Activated CD8-positive, alpha-beta memory T cell treated with anti-CD3 and anti-CD28 coated beads for 1 hour (primary cell): ENCODE results near the gene TEDC1.

Experiments
- DNase-seq, 2 donors: peaks; one replicate each; pipeline ENCODE4 v3.0.0-alpha.2; 2020; ENCODE audit warnings: low read depth in 1 of 2; ENCODE audit errors: extremely low read depth in 1 of 2

Gene TEDC1

GRCh38 chr14:105517096-105517495, 26.1 kb downstream of the TEDC1 start:
- no peak for DNase-seq

GRCh38 chr14:105519946-105520698, 29.1 kb downstream of the TEDC1 start:
- no peak for DNase-seq

- no peak for DNase-seq
Observed at GRCh38 chr14:105525326-105525725, 34.3 kb downstream of the TEDC1 start.

- DNase-seq, result no peak
Observed at GRCh38 chr14:105525861-105526775, 35.1 kb downstream of the TEDC1 start, which contains the start of gene TMEM121. Gene TMEM121, plus strand, starts transcription at chr14:105526583. Its CDS starts 2,252 bp downstream, at chr14:105528835.

GRCh38 chr14:105526776-105527380, 35.8 kb downstream of the TEDC1 start:
- no peak for DNase-seq

GRCh38 chr14:105527381-105527825, 36.4 kb downstream of the TEDC1 start:
- DNase-seq, result no peak

GRCh38 chr14:105527826-105528585, 37.0 kb downstream of the TEDC1 start:
- DNase-seq, result peak; percentile 49 to 71

- no peak for DNase-seq
Observed at GRCh38 chr14:105528586-105529318, 37.7 kb downstream of the TEDC1 start.

- DNase-seq, result no peak
Observed at GRCh38 chr14:105529319-105529568, 38.2 kb downstream of the TEDC1 start.

- no peak for DNase-seq
Observed at GRCh38 chr14:105529569-105530284, 38.7 kb downstream of the TEDC1 start.

GRCh38 chr14:105530285-105531087, 39.4 kb downstream of the TEDC1 start:
- DNase-seq, result no peak

GRCh38 chr14:105531088-105531893, 40.2 kb downstream of the TEDC1 start:
- no peak for DNase-seq

- DNase-seq, result no peak
Observed at GRCh38 chr14:105531894-105532623, 41.0 kb downstream of the TEDC1 start.

- no peak for DNase-seq
Observed at GRCh38 chr14:105532735-105533141, 41.7 kb downstream of the TEDC1 start.

- DNase-seq, result no peak
Observed at GRCh38 chr14:105533391-105533790, 42.3 kb downstream of the TEDC1 start.

- DNase-seq, result no peak
Observed at GRCh38 chr14:105533811-105534498, 42.9 kb downstream of the TEDC1 start.

- no peak for DNase-seq
Observed at GRCh38 chr14:105534586-105534985, 43.5 kb downstream of the TEDC1 start.
